ENCODE results near the gene C19orf25. TPM values are rescaled to one million over a fixed set of nuclear protein-coding genes. Genes with fewer than 3 reads are reported as not detected.

The C19orf25 gene
- polyA plus RNA-seq, 1 of the 3 experiments (the other 2 are of a cell fraction), result 25.3 TPM

DNA sequence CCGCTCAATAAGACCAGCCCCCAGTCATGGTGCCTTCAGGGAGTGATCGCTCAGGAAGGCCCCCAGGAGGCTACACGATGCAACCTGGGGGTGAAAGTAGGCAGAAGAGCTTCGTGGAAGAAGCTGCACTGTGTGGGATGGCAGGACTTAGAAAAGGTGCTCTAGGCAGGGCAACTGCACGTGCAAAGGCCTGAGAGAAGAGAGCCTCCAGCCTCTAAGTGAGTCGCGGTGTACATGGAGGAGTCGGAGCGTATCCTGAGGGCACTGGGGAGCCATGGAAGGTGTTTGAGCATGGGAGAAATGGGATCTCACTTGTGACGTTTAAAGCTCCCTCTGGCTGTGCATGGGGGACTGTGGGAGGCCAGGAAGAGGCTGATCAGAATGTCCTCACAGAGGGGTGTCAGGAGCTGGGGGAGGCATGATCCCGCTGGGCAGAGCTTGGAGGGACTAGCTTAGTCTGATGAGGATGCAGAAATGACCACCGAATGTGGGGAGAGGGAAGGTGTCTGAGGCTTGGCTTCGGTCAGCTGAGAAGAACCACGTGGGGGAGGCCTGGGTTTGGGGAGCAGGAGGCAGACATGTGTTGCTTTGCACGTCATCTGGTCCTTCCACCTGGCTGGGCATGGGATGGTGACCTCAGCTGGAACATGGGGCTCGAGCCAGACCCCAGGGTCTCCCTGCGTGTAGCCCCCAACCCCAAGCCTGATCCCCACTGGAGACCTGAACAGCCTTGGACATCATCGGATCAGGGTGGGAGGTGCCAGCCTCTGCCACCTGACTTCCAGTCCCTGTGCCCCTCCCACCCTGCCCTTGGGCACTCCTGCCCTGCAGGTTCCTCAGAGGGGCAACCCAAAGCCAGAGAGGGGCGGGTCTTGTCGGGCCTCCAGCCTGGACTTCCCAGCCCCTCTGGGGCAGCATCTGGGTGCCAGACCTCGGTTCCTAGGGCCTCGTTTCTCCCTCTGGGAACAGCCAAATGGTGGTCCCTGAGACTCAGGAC, 28.0 kb downstream of the C19orf25 start:
- Histone ChIP-seq H4K20me1 (ENCODE audit: insufficient read depth) (peaks cover 30% of the 10 kb centered on the region), H3K9me3 (no peaks in the 10 kb centered on the region), H3F3A (replicated peaks; ENCODE audit: insufficient read depth) (peaks cover 19% of the 10 kb centered on the region), H3K27ac (ENCODE audit: low read depth in 2 of 2, low read length in 1 of 2) (peak overlapping the region in 1 of 2 experiments; percentile 86; a peak in 2 of 4 replicates), H3K4me2 (peak overlapping the region; percentile 80), H3K9ac (no peak overlapping the region), H3K9me2 (no peaks in the 10 kb centered on the region), H3K4me3 (ENCODE audit: low read depth in 2 of 2, low read length in 1 of 2) (peak overlapping the region; percentile 60 to 62), H3K79me2 (ENCODE audit: insufficient read depth) (no peaks in the 10 kb centered on the region), H3K36me3 (replicated peaks in 1 of 2; ENCODE audit: control insufficient read depth in 1 of 2, insufficient read depth in 2 of 2, low read length in 1 of 2) (no peaks in the 10 kb centered on the region), H3K4me1 (ENCODE audit: control insufficient read depth in 1 of 2, insufficient read depth in 2 of 2, low read depth in 1 of 2, low read length in 1 of 2) (peaks cover 0 to 46% of the 10 kb centered on the region in 2 experiments; a peak in 1 of 4 replicates), H3K27me3 (ENCODE audit: insufficient read depth) (no peaks in the 10 kb centered on the region), H2AFZ (ENCODE audit: low read depth) (no peak overlapping the region)
- WGBS (ENCODE audit: low lambda C conversion rate), result 45% methylated on average over 12 of the region's 22 CpGs
- ChIA-PET POLR2A (interaction anchor here (0.6 to 1.9 kb wide), 6 partner anchors 20 to 182 kb away, joined by 3 to 8 read pairs (median 4); partner anchors contain the start of gene CIRBP), CTCF (interaction anchor here (0.6 to 1.5 kb wide), 1 partner anchor 185 kb away, joined by 4 to 6 read pairs; no protein-coding TSS in a partner anchor)
- TF ChIP-seq POLR2AphosphoS5 (IDR thresholded peaks at IDR 0.05; ENCODE audit: low read depth, low read length) (no peak), MXI1 (IDR thresholded peaks at IDR 0.05; ENCODE audit: low read depth, low read length) (peak; percentile 82), CHD2 (IDR thresholded peaks at IDR 0.05; ENCODE audit: low read length, partially characterized antibody) (no peak)
- DNase-seq, result peak; percentile 69

DNA sequence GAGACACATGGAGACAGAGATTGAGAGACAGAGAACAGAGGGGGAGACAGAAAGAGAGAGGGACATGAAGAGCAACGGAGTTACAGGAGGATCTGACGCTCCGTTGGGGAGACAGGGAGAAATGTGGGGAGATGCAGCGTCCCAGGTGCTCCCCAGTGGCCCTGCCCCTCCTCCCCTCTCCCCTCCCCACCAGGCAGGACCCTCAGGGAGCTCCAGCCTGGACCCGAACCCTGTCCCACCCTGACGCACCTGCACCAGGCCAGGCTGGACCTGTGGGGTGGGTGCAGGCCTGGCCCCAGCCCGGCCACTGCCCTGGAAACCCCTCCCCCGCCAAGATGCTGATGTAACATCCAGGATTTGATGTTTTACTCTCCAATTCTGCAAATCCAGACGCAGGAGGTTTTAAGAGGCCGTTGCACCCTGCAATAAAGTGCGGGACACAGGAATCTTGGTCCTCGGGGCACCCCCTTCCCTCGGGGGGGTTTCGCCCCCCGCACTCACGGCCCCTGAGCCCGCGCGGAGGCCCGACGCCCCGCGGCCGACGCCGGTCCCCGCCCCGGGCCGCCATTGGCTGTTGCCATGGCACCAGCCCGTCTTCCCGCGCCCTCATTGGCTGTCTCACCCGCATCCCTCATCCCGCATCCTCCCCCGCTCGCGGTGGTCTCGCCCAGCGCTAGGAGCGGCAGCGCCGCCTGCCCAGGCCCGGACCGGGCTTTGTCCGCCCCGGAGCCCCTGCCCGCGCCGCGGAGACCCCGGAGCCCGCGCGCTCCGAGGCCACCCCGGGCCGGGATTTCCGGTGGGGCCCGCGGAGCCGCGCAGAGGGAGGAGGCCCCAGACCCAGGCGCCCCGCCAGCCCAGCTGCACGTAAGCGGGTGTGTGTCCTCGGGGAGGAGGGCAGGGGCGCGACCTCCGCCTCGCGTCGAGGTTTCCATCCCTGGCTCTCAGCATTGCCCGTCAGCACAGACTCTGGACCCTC, 29.3 kb downstream of the C19orf25 start, which contains the start of gene APC2:
Gene APC2 (plus strand): TSS at position 655 of the 976 bp plus-strand sequence. CDS start 2,881 bp downstream, outside the sequence.
- POLR2A ChIA-PET, result interaction anchor here (0.6 to 1.9 kb wide), 3 partner anchors 22 to 181 kb away, joined by 3 to 8 read pairs (median 4); partner anchors contain the start of gene CIRBP
- Histone ChIP-seq H3K9ac (peak within 1 kb of the TSS; percentile 56), H3F3A (replicated peaks; ENCODE audit: insufficient read depth) (peaks cover 12% of the 10 kb centered on the region), H3K4me1 (ENCODE audit: control insufficient read depth in 1 of 2, insufficient read depth in 2 of 2, low read depth in 1 of 2, low read length in 1 of 2) (peaks cover 3 to 49% of the 10 kb centered on the region in 2 experiments; a peak in 2 of 4 replicates), H2AFZ (ENCODE audit: low read depth) (peak within 1 kb of the TSS; percentile 83; the same call in 1 of the 2 replicates), H3K36me3 (replicated peaks in 1 of 2; ENCODE audit: control insufficient read depth in 1 of 2, insufficient read depth in 2 of 2, low read length in 1 of 2) (no peaks in the 10 kb centered on the region), H3K9me2 (no peaks in the 10 kb centered on the region), H3K79me2 (ENCODE audit: insufficient read depth) (no peaks in the 10 kb centered on the region), H3K27ac (ENCODE audit: low read depth in 2 of 2, low read length in 1 of 2) (peak within 1 kb of the TSS in 1 of 2 experiments; percentile 86; a peak in 2 of 4 replicates), H4K20me1 (ENCODE audit: insufficient read depth) (peaks cover 26% of the 10 kb centered on the region), H3K27me3 (ENCODE audit: insufficient read depth) (no peaks in the 10 kb centered on the region), H3K4me2 (peak within 1 kb of the TSS; percentile 80), H3K4me3 (ENCODE audit: low read depth in 2 of 2, low read length in 1 of 2) (peak within 1 kb of the TSS; percentile 60 to 62), H3K9me3 (no peaks in the 10 kb centered on the region)
- CTCF ChIA-PET, result interaction anchor here (1.2 kb wide), 1 partner anchor 205 kb away, joined by 3 read pairs; no protein-coding TSS in a partner anchor
- DNase-seq, result peak; percentile 97
- WGBS (ENCODE audit: low lambda C conversion rate), result 11% methylated on average over 13 of the region's 74 CpGs
- TF ChIP-seq EP300 (IDR thresholded peaks at IDR 0.05; ENCODE audit: borderline replicate concordance in 1 of 2, low read depth in 1 of 2, low read length in 1 of 2) (peak in 1 of 2 experiments; percentile 48; a peak in 1 of 4 replicates), GATA2 (CRISPR knock-in tag; IDR thresholded peaks at IDR 0.05) (no peak), MXI1 (IDR thresholded peaks at IDR 0.05; ENCODE audit: low read depth, low read length) (peak; percentile 60), RCOR1 (IDR thresholded peaks at IDR 0.05; ENCODE audit: low read length) (peak; percentile 56; the same call in 1 of the 2 replicates), TEAD4 (IDR thresholded peaks at IDR 0.05; ENCODE audit: borderline replicate concordance, insufficient read depth) (no peak), RFX5 (IDR thresholded peaks at IDR 0.05; ENCODE audit: low read length) (peak; percentile 87), ELF1 (IDR thresholded peaks at IDR 0.05) (no peak), FOXM1 (IDR thresholded peaks at IDR 0.05; ENCODE audit: low read depth) (no peak), TCF12 (IDR thresholded peaks at IDR 0.05) (no peak), NRF1 (IDR thresholded peaks at IDR 0.05; ENCODE audit: low read depth, low read length) (no peak), MAX (IDR thresholded peaks at IDR 0.05; ENCODE audit: low read depth) (no peak), YY1 (IDR thresholded peaks at IDR 0.05; ENCODE audit: low read depth) (no peak), NFIC (IDR thresholded peaks at IDR 0.05; ENCODE audit: borderline replicate concordance) (no peak), TAF1 (IDR thresholded peaks at IDR 0.05; ENCODE audit: borderline replicate concordance, low read depth, low read length) (0 out of 2 replicates have a peak, but pooled peaks have one; percentile 9)
- TF ChIP-seq, protein P1, sequence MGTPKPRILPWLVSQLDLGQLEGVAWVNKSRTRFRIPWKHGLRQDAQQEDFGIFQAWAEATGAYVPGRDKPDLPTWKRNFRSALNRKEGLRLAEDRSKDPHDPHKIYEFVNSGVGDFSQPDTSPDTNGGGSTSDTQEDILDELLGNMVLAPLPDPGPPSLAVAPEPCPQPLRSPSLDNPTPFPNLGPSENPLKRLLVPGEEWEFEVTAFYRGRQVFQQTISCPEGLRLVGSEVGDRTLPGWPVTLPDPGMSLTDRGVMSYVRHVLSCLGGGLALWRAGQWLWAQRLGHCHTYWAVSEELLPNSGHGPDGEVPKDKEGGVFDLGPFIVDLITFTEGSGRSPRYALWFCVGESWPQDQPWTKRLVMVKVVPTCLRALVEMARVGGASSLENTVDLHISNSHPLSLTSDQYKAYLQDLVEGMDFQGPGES (IDR thresholded peaks at IDR 0.05; ENCODE audit: low read depth, low read length), result peak; percentile 10; the same call in 1 of the 2 replicates
- TF ChIP-seq, protein P2, sequence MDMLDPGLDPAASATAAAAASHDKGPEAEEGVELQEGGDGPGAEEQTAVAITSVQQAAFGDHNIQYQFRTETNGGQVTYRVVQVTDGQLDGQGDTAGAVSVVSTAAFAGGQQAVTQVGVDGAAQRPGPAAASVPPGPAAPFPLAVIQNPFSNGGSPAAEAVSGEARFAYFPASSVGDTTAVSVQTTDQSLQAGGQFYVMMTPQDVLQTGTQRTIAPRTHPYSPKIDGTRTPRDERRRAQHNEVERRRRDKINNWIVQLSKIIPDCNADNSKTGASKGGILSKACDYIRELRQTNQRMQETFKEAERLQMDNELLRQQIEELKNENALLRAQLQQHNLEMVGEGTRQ (IDR thresholded peaks at IDR 0.05; ENCODE audit: borderline replicate concordance, low read depth, low read length), result no peak
- TF ChIP-seq, protein P3, sequence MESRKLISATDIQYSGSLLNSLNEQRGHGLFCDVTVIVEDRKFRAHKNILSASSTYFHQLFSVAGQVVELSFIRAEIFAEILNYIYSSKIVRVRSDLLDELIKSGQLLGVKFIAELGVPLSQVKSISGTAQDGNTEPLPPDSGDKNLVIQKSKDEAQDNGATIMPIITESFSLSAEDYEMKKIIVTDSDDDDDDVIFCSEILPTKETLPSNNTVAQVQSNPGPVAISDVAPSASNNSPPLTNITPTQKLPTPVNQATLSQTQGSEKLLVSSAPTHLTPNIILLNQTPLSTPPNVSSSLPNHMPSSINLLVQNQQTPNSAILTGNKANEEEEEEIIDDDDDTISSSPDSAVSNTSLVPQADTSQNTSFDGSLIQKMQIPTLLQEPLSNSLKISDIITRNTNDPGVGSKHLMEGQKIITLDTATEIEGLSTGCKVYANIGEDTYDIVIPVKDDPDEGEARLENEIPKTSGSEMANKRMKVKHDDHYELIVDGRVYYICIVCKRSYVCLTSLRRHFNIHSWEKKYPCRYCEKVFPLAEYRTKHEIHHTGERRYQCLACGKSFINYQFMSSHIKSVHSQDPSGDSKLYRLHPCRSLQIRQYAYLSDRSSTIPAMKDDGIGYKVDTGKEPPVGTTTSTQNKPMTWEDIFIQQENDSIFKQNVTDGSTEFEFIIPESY (IDR thresholded peaks at IDR 0.05; ENCODE audit: borderline replicate concordance, low read depth), result no peak

Data from SK-N-SH (cell line).